Esophagus squamous epithelium (tissue), 5 donors: ENCODE measurements around the gene ARMH3. TPM values are rescaled to one million over a fixed set of nuclear protein-coding genes. Genes with fewer than 3 reads are reported as not detected.

Source experiments
- DNase-seq: peaks from one replicate; lab custom pipeline; 2025; lab: John Stamatoyannopoulos, UW
- H3K27ac ChIP-seq, 4 donors: fragments of 200-600 bp; sonication (generic); one replicate each; pipeline ENCODE4 v1.5.1; 2016 to 2019; ENCODE audit warnings: mild to moderate bottlenecking in 1 of 4
- H3K27me3 ChIP-seq, 4 donors: fragments of 200-600 bp; sonication (generic); 1 replicate in 3 of 4; 2 replicates in 1 of 4; pipeline versions ENCODE4 v1.5.1 to v1.6.0; 2017 to 2021; ENCODE audit warnings: antibody characterized with exemption in 1 of 4
- H3K36me3 ChIP-seq, 3 donors: fragments of 200-600 bp; sonication (generic); one replicate each; pipeline ENCODE4 v1.5.1; 2016 to 2019
- H3K4me1 ChIP-seq, 3 donors: fragments of 200-600 bp; sonication (generic); one replicate each; pipeline ENCODE4 v1.5.1; 2017 to 2019
- H3K4me3 ChIP-seq, 4 donors: fragments of 200-600 bp; sonication (generic); 1 replicate in 3 of 4; 2 replicates in 1 of 4; pipeline ENCODE4 v1.5.1; 2016 to 2019; ENCODE audit warnings: mild to moderate bottlenecking in 2 of 4, moderate library complexity in 1 of 4
- H3K9me3 ChIP-seq, 3 donors: fragments of 200-600 bp; sonication (generic); one replicate each; pipeline ENCODE4 v1.5.1; 2016 to 2019
- POLR2A ChIP-seq, 4 donors: fragments of 450-650 bp; IDR thresholded peaks; one replicate each; pipeline ENCODE4 v1.6.1; 2017; ENCODE audit warnings: antibody characterized with exemption in 4 of 4, mild to moderate bottlenecking in 4 of 4, moderate library complexity in 3 of 4
- WGBS, 2 donors: methylation state at CpG; one replicate each; pipeline ENCODE4 v1.1.5; 2018; 5-methylcytosine and 5-hydroxymethylcytosine counted together
- intact Hi-C: fragments of 100-400 bp; cut with DNase I; formaldehyde crosslinking; loops from one replicate; pipeline ENCODE4 v1.15.0; 2022
- total RNA-seq, 4 donors: library from RNA; depleted of rRNA; stranded (reverse); fragments of >200 nt; gene quantifications; one replicate each; pipeline ENCODE4 v1.1.0, GENCODE V29; 2016
- TF ChIP-seq, protein P1 (sequence below), 6 experiments: fragments of 450-650 bp in 4 of 6; fragments of 200-600 bp in 2 of 6; sonication (generic) in 2 of 6; IDR thresholded peaks; one replicate each; pipeline ENCODE4 v1.5.1; 2016 to 2019; ENCODE audit warnings: antibody characterized with exemption in 6 of 6, mild to moderate bottlenecking in 4 of 6, moderate library complexity in 4 of 6
- donor health status: DM: yes; HTN: yes; CAD: no.

Gene ARMH3
- total RNA-seq, 4 donors from 2014 or later = 13.3 to 17.2 (median 16.1) TPM

DNA sequence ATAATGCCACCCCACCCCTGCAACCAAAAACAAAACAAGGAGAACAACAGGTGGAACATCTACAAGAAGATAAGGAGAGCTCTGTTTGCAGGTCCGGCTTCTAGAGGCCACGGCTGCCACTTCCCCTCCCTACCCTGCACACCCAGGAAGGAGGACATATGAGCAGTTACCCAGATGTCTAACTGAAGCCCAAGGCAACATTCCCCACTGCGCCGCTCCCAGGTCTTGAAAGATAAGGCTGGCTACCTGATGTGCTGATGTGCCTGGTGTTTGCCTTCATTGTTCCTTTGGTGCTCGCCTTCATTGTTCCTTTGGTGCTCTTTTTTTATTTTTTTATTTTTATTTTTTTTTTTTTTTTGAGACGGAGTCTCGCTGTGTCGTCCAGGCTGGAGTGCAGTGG lies 30.2 kb upstream of the ARMH3 start:
- no peaks in the 10 kb centered on the region for H3K27me3 ChIP-seq

DNA sequence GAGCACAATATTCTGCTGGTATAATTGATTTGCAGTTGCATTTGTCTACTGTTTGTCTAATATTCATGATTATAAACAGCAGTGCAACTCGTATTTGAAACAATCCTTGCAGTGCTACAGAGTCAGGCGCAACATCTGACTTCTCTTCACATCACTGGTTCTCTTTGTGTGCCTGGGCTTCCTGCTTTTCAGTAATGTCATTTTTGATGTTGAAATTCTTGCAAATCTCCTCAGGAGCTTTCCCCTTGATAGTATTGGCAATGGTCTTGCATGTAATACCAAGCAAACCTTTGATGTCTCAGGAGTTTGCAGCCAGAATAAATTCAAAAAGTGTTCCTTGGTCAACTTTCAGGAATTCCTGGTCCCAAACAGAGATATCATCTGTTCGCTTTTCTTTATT lies 29.4 kb upstream of the ARMH3 start:
- intact Hi-C loops = no loop called here
- H3K27me3 ChIP-seq = no peaks in the 10 kb centered on the region
- no peak for TF ChIP-seq POLR2A (IDR thresholded peaks at IDR 0.05)
- H3K9me3 ChIP-seq = no peaks in the 10 kb centered on the region
- DNase-seq = no peak
- no peak overlapping the region for H3K27ac ChIP-seq
- no peaks in the 10 kb centered on the region for H3K36me3 ChIP-seq
- 90 to 91% methylated on average over 3 of the region's 3 CpGs for WGBS, 2 donors
- H3K4me1 ChIP-seq = no peaks in the 10 kb centered on the region
- no peak overlapping the region for H3K4me3 ChIP-seq

More for the DNA sequence above, 30.2 kb upstream of the ARMH3 start:
- intact Hi-C loops = no loop called here
- Histone ChIP-seq H3K27ac (no peak overlapping the region), H3K36me3 (no peaks in the 10 kb centered on the region), H3K4me1 (no peaks in the 10 kb centered on the region), H3K9me3 (no peaks in the 10 kb centered on the region), H3K4me3 (no peak overlapping the region)
- TF ChIP-seq, protein P1, sequence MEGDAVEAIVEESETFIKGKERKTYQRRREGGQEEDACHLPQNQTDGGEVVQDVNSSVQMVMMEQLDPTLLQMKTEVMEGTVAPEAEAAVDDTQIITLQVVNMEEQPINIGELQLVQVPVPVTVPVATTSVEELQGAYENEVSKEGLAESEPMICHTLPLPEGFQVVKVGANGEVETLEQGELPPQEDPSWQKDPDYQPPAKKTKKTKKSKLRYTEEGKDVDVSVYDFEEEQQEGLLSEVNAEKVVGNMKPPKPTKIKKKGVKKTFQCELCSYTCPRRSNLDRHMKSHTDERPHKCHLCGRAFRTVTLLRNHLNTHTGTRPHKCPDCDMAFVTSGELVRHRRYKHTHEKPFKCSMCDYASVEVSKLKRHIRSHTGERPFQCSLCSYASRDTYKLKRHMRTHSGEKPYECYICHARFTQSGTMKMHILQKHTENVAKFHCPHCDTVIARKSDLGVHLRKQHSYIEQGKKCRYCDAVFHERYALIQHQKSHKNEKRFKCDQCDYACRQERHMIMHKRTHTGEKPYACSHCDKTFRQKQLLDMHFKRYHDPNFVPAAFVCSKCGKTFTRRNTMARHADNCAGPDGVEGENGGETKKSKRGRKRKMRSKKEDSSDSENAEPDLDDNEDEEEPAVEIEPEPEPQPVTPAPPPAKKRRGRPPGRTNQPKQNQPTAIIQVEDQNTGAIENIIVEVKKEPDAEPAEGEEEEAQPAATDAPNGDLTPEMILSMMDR (IDR thresholded peaks at IDR 0.05) = no peak
- no peak for TF ChIP-seq POLR2A (IDR thresholded peaks at IDR 0.05)
- DNase-seq = no peak
- WGBS, 2 donors = 89 to 91% methylated on average over 8 of the region's 8 CpGs

DNA sequence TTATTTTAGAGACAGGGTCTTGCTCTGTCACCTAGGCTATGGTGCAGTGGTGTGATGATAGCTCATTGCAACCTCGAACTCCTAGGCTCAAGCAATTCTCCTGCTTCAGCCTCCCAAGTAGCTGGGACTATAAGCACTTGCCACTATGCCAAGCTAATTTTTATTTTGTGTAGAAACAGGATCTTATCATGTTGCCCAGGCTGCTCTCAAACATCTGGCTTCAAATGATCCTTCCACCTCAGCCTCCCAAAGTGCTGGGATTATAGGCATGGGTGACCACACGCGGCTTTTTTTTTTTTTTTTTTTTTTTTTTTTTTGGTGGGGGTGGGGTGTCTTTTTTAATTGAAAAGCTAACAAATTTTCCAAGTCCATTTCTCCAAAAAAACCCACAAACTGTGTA lies 27.6 kb upstream of the ARMH3 start:
- Histone ChIP-seq H3K9me3 (no peaks in the 10 kb centered on the region), H3K4me1 (no peaks in the 10 kb centered on the region), H3K27ac (no peak overlapping the region), H3K36me3 (no peaks in the 10 kb centered on the region), H3K27me3 (no peaks in the 10 kb centered on the region), H3K4me3 (no peak overlapping the region)
- no peak for DNase-seq
- intact Hi-C loops = no loop called here
- TF ChIP-seq, protein P1 (IDR thresholded peaks at IDR 0.05) = no peak
- TF ChIP-seq POLR2A (IDR thresholded peaks at IDR 0.05) = no peak
- WGBS, 2 donors = 92 to 94% methylated on average over 2 to 3 of the region's 3 CpGs

DNA sequence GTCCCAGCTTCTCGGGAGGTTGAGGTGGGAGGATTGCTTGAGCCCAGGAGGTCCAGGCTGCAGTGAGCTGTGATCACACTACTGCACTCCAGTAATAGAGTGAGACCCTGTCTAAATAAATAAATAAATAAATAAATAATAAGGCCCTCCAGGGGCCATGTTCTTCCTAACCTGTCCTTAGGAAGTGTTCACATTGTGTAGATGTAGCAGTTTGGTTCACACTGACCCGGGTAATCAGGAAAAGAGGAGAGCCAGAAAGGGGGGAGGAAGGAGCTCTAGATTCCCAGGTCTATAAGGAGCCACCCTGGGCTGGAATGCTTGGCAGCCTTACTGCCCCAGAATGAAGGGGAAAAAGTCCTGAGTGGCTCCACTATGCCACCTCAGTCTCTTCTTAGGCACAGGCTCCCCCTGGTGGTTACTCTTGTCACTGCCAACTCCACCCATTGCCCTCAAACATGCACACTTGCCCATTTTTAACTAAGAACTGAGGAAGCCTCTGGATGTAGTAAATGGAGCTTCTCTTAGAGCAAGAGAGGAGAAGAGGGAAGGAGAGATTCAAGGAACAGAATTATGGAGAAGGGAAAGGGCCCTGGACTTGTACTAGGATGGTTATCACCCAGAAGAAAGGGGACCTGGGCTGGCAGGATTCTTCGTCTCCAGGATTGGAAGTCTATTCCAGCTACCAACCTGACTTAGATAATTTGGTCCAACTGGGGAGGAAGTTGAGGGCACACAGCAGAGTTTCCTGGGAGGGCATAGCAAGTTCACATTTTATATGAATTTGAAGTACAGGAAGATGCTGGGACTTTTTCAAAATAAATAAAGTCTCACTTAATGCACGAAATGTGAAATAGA lies 16.9 kb upstream of the ARMH3 start:
- intact Hi-C loops = no loop called here

DNA sequence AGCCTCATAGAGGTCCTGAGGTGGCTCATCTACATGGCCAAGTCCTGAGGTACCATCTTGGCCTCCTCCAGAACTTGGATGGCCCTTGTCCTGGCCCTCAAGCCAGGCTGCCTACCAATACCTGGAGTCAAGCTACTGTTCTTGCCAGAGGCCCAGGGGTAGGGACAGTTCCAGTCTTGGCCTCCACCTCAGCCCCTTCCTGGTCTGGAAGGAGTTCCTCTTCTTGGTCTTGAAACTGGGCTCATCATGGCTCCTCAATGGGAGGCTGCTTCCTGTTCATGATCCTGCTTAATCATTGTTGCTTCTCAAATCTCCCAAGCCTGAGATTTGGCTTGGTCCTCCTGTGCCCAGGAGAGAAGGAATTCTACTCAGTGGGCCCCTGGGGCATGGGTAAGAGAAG lies 13.1 kb upstream of the ARMH3 start:
- Histone ChIP-seq H3K4me1 (peaks cover 18 to 42% (median 26%) of the 10 kb centered on the region in 3 donors), H3K27me3 (no peaks in the 10 kb centered on the region), H3K36me3 (peaks cover 0 to 41% (median 4%) of the 10 kb centered on the region in 3 donors), H3K4me3 (no peak overlapping the region), H3K9me3 (no peaks in the 10 kb centered on the region), H3K27ac (peak overlapping the region in 1 of 4 donors; percentile 7)
- TF ChIP-seq, protein P1 (IDR thresholded peaks at IDR 0.05) = no peak
- no peak for TF ChIP-seq POLR2A (IDR thresholded peaks at IDR 0.05)
- intact Hi-C loops = no loop called here
- DNase-seq = no peak

More for the DNA sequence above, 16.9 kb upstream of the ARMH3 start:
- Histone ChIP-seq H3K4me3 (no peak overlapping the region), H3K9me3 (no peaks in the 10 kb centered on the region), H3K4me1 (peaks cover 0 to 11% (median 2%) of the 10 kb centered on the region in 3 donors), H3K27me3 (no peaks in the 10 kb centered on the region), H3K27ac (no peak overlapping the region), H3K36me3 (peaks cover 0 to 25% (median 0%) of the 10 kb centered on the region in 3 donors)
- 71% methylated on average over 4 of the region's 4 CpGs for WGBS, 2 donors
- no peak for DNase-seq
- no peak for TF ChIP-seq POLR2A (IDR thresholded peaks at IDR 0.05)
- TF ChIP-seq, protein P1 (IDR thresholded peaks at IDR 0.05) = peak; percentile 86 to 95 (median 88)
